ENCODE results near the gene CLRN2. TPM values are rescaled to one million over a fixed set of nuclear protein-coding genes. Genes with fewer than 3 reads are reported as not detected.

The CLRN2 gene
- total and polyA plus RNA-seq, 2 donors (not counting 3 experiments of a cell fraction or from before 2014, with no cell fraction given) = not detected

GRCh38 chr4:17554568-17554967 is 39.6 kb downstream of the CLRN2 start:
- POLR2A ChIA-PET = no interaction called here
- Histone ChIP-seq H4K20me1 (replicated peaks; ENCODE audit: control insufficient read depth, extremely low read depth, insufficient read depth, low read length) (no peaks in the 10 kb centered on the region), H3K4me3 (replicated peaks in 1 of 3; ENCODE audit: insufficient read depth in 1 of 3, low read depth in 1 of 3, low read length in 3 of 3) (no peak overlapping the region), H3K79me2 (ENCODE audit: control insufficient read depth, insufficient read depth, low read length) (no peaks in the 10 kb centered on the region), H3K9ac (replicated peaks; ENCODE audit: extremely low read depth, insufficient read depth, low read length) (no peak overlapping the region), H3K9me1 (replicated peaks; ENCODE audit: control insufficient read depth, extremely low read depth, insufficient read depth, low read length) (no peaks in the 10 kb centered on the region), H3K27ac (ENCODE audit: insufficient read depth, low read depth, low read length) (no peak overlapping the region), H3K36me3 (ENCODE audit: control insufficient read depth in 2 of 2, extremely low read depth in 1 of 2, insufficient read depth in 2 of 2, low read length in 2 of 2) (no peaks in the 10 kb centered on the region), H3K9me3 (replicated peaks; ENCODE audit: control insufficient read depth, insufficient read depth, low read length) (no peaks in the 10 kb centered on the region), H2AFZ (ENCODE audit: low read depth, low read length) (no peak overlapping the region), H3K4me2 (ENCODE audit: insufficient read depth, low read length) (no peak overlapping the region), H3K27me3 (ENCODE audit: control insufficient read depth in 2 of 2, insufficient read depth in 2 of 2, low read length in 2 of 2) (peaks cover 9 to 11% of the 10 kb centered on the region in 2 experiments), H3K4me1 (ENCODE audit: control insufficient read depth, extremely low read depth, insufficient read depth, low read length) (no peaks in the 10 kb centered on the region)
- DNase-seq (ENCODE audit: low read depth, low spot score) (no peak), FAIRE-seq (no peak)
- dilution Hi-C loops (cut with MboI; ENCODE audit: extremely low pct_ligation_motif_present, low sequenced_read_pairs) (no loop called here), intact Hi-C loops (cut with micrococcal nuclease) (no loop called here)
- BruUV-seq (replicated peaks) = no TSS peak
- CTCF ChIA-PET = interaction anchor here (1.0 to 1.1 kb wide), 2 partner anchors 20 to 22 kb away, joined by 3 read pairs; partner anchors contain the start of gene LAP3
- TF ChIP-seq FOS (IDR thresholded peaks at IDR 0.05; ENCODE audit: borderline replicate concordance, insufficient read depth, low read length) (no peak), MYC (IDR thresholded peaks at IDR 0.05; ENCODE audit: low read depth, low read length) (no peak), POLR2A (IDR thresholded peaks at IDR 0.05; ENCODE audit: low read depth, low read length) (no peak), POLR2AphosphoS5 (IDR thresholded peaks at IDR 0.05; ENCODE audit: insufficient read depth, low read depth, low read length) (no peak), GATA2 (IDR thresholded peaks at IDR 0.05; ENCODE audit: insufficient read depth, insufficient read length, low read depth, low read length) (no peak), JUN (IDR thresholded peaks at IDR 0.05; ENCODE audit: borderline replicate concordance, insufficient read depth, insufficient read length, low read depth) (no peak), MAX (IDR thresholded peaks at IDR 0.05; ENCODE audit: insufficient read depth, insufficient read length) (no peak), EZH2 (IDR thresholded peaks at IDR 0.05; ENCODE audit: borderline replicate concordance, low read depth, low read length, severe bottlenecking) (no peak)

GRCh38 chr4:17556498-17556897 is 41.5 kb downstream of the CLRN2 start:
- no peak for FAIRE-seq
- CTCF ChIA-PET = no interaction called here

More at GRCh38 chr4:17556498-17556897, 41.5 kb downstream of the CLRN2 start:
- dilution Hi-C loops (cut with MboI; ENCODE audit: extremely low pct_ligation_motif_present, low sequenced_read_pairs) (no loop called here), intact Hi-C loops (cut with micrococcal nuclease) (no loop called here)
- Histone ChIP-seq H3K9ac (replicated peaks; ENCODE audit: extremely low read depth, insufficient read depth, low read length) (no peak overlapping the region), H3K27ac (ENCODE audit: insufficient read depth, low read depth, low read length) (no peak overlapping the region), H3K9me3 (replicated peaks; ENCODE audit: control insufficient read depth, insufficient read depth, low read length) (no peaks in the 10 kb centered on the region), H2AFZ (ENCODE audit: low read depth, low read length) (no peak overlapping the region), H4K20me1 (replicated peaks; ENCODE audit: control insufficient read depth, extremely low read depth, insufficient read depth, low read length) (no peaks in the 10 kb centered on the region), H3K27me3 (ENCODE audit: control insufficient read depth in 2 of 2, insufficient read depth in 2 of 2, low read length in 2 of 2) (peaks cover 9 to 11% of the 10 kb centered on the region in 2 experiments), H3K79me2 (ENCODE audit: control insufficient read depth, insufficient read depth, low read length) (no peaks in the 10 kb centered on the region), H3K36me3 (ENCODE audit: control insufficient read depth in 2 of 2, extremely low read depth in 1 of 2, insufficient read depth in 2 of 2, low read length in 2 of 2) (no peaks in the 10 kb centered on the region), H3K4me2 (ENCODE audit: insufficient read depth, low read length) (no peak overlapping the region), H3K4me1 (ENCODE audit: control insufficient read depth, extremely low read depth, insufficient read depth, low read length) (no peaks in the 10 kb centered on the region), H3K4me3 (replicated peaks in 1 of 3; ENCODE audit: insufficient read depth in 1 of 3, low read depth in 1 of 3, low read length in 3 of 3) (no peak overlapping the region), H3K9me1 (replicated peaks; ENCODE audit: control insufficient read depth, extremely low read depth, insufficient read depth, low read length) (no peaks in the 10 kb centered on the region)
- DNase-seq (ENCODE audit: low read depth, low spot score) = no peak
- POLR2A ChIA-PET = no interaction called here
- no peak for TF ChIP-seq FOS (IDR thresholded peaks at IDR 0.05; ENCODE audit: borderline replicate concordance, insufficient read depth, low read length)
- TF ChIP-seq GATA2 (IDR thresholded peaks at IDR 0.05; ENCODE audit: insufficient read depth, insufficient read length, low read depth, low read length) = no peak
- no peak for TF ChIP-seq MYC (IDR thresholded peaks at IDR 0.05; ENCODE audit: low read depth, low read length)
- no peak for TF ChIP-seq POLR2AphosphoS5 (IDR thresholded peaks at IDR 0.05; ENCODE audit: insufficient read depth, low read depth, low read length)
- no peak for TF ChIP-seq MAX (IDR thresholded peaks at IDR 0.05; ENCODE audit: insufficient read depth, insufficient read length)
- TF ChIP-seq EZH2 (IDR thresholded peaks at IDR 0.05; ENCODE audit: borderline replicate concordance, low read depth, low read length, severe bottlenecking) = no peak
- TF ChIP-seq CTCF (IDR thresholded peaks at IDR 0.05; ENCODE audit: extremely low read depth in 1 of 2, insufficient read depth in 1 of 2, low read depth in 1 of 2, low read length in 2 of 2) = no peak
- TF ChIP-seq POLR2A (IDR thresholded peaks at IDR 0.05; ENCODE audit: low read depth, low read length) = no peak
- no peak for TF ChIP-seq JUN (IDR thresholded peaks at IDR 0.05; ENCODE audit: borderline replicate concordance, insufficient read depth, insufficient read length, low read depth)
- no TSS peak for BruUV-seq (replicated peaks)
